HG03064 (cell line): ENCODE data around the gene NNT.
"Not testable (repeated sequence)": the region's sequence is repeated elsewhere in the genome, so short reads cannot be mapped to it uniquely, and the experiment has no call there.

Experiments used
- ATAC-seq: cut with Tn5 transposase; IDR thresholded peaks from one replicate; pipeline ENCODE4 v1.9.1; 2021; ENCODE audit warnings: low read depth; ENCODE audit not compliant: unreplicated experiment

The NNT gene

DNA sequence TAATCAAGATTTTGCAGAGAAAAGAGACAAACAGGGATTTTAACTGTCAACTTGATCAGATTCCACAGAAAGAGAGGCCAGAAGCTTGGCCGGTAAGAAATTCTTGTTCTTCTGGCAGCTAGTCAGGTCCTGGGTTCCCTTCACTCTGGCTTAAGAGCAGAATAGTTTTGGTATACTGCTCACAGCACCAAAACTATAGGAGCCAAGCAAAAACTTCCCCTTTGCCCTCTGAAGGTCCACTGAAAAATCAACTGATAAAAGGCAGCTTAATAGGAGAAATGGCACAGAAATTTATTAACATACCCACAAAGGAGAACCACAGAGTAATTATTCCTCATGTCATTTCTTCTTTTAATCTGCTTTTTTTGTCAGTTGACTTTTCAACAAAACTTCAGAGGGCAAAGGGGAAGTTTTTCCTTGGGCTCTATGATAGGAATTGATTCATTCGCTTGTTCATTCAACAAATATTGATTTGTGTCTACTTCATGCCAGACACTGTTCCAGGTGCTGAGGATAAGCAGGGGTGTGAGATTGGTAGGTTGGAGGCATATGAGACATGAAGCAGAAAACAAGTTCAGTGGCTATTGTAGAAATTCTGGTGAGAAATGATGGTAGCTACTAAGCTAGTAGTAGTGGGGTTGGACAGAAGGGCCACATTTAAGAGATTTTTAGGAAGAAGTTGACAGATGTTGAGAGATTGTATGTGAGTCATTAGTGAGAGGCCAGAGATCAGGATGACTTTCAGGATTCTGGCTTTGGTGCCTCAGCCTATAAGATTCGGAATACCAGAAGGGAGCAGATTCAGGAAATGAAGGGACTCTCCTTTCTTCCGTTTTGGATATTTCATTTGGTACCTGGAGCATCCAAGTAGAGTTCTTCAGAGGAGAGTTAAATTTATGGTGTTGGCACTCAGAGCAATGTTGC lies 20.6 kb upstream of the NNT start:
- ATAC-seq = no peak

DNA sequence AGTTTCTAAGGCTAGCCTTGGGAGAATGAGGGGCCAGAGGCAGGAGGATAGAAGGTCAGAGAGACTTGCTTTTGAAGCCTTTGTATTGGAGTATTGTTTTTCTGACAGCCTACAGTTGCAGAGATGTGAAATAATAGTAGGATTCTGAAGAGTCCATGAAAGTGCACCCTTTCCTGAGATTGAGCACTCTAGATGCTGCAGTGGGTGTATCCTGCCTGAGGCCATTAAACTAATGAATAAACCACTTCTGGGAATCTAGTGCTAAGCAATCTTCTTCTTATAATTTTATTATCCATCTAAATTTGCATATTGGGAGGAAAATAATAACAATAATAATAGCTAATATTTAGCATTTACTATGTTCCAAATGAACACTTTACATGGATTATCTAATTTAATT lies 19.3 kb upstream of the NNT start:
- ATAC-seq = no peak

DNA sequence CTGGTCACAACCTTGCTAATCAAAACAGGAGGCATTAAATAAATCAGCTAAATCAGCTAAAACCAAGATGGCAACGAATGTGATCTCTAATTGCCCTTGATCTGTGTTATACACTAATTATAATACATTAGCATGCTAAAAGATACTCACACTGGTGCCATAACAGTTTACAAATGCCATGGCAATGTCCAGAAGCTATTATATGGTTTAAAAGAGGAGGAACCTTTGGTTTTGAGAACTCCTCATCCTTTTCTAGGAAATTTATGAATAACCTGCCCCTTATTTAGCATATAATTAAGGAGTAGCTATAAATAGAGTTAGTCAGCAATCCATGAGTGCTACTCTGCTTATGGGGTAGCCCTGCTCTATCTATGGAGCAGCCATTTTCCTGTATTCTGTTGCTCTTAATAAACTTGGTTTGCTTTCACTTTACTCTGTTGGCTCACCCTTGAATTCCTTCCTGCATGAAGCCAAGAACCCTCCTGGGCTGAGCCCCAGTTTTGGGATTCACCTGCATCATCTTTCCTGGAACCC lies 18.7 kb upstream of the NNT start:
- no peak for ATAC-seq

DNA sequence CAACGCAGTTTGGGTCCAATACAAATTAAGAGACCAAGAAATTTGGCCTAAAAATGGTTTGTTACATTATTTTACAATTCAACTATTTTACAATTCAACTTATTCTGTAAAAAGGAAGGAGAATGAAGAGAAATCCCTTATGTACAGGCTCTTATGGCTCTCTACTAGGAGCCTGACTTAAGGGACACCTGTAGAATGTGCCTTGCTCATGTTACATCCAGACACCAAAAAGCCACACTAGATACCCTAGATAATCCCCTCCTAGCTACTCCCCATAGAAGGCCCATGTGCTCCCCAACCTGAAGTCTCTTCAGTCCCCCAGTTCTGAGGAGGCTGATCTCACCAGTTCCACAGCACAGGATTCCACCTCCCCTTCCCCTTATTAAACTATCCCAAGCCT lies 14.1 kb upstream of the NNT start:
- ATAC-seq = no peak

DNA sequence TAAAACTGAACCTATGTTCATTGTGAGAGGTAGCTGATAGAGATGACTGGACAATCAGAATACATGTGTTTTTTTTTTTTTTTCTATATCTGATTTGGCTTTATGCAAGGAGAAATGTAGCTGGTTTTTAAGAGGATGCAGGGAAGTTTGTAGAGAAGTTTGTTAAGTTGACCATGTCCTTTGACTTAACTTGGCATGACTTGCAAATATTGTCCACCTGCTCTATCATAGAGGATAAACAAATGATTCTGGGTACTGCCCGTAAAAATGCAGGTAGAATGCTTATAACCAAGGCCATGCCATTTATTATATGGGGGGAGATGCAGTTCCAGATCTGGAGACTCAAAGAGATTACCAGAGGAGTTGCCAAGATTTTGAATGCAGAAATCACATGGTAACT lies 13.7 kb upstream of the NNT start:
- ATAC-seq = no peak

DNA sequence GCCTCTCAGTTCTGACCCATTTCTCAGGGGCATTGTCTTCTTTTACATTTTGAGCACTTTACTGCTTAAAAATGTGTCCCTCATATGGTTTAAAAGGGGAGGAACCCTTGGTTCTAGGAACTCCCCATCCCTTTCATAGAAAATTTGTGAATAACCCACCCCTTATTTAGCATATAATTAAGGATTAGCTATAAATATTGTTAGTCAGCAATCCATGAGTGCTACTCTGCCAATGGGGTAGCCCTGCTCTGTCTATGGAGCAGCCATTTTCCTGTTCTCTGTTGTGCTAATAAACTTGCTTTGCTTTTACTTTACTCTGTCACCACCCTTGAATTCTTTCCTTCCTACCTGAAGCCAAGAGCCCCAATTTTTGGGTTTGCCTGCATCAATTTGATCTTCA lies 12.3 kb upstream of the NNT start:
- ATAC-seq = no peak

DNA sequence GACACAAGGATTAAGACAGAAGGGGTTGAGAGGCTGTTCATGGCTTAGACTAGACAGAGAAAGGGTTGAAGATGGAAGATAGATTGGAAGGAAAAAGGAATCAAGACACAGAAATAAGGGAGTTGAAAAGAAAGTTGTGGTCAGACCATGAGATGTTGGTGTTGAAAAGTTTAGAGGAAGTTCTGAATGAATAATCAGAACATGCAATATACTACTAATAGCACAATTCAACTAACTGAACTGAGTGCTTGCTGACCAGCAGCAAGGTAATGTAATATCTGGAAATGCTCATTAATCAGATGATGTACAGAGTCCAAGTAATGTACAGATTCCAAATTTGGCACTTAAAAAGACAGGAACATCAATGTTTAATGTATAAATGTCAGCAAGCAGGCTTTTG lies 10.6 kb upstream of the NNT start:
- no peak for ATAC-seq

DNA sequence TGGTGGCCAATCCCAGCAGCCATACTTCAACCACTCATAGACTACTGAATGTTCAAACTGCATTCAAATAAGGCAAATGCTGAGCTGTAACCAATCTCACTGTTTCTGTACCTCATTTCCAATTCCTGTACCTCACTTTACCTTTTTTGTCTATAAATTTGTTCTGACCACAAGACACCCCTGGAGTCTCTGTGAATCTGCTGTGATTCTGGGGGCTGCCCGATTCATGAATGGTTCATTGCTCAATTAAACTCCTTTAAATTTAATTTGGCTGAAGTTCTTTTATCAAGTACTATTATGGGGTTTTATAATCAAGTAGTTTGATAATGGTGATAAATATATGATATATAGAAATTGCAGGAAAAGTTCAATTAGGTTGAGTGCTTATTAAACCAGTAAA lies 4.1 kb upstream of the NNT start:
- ATAC-seq = not testable (repeated sequence)

DNA sequence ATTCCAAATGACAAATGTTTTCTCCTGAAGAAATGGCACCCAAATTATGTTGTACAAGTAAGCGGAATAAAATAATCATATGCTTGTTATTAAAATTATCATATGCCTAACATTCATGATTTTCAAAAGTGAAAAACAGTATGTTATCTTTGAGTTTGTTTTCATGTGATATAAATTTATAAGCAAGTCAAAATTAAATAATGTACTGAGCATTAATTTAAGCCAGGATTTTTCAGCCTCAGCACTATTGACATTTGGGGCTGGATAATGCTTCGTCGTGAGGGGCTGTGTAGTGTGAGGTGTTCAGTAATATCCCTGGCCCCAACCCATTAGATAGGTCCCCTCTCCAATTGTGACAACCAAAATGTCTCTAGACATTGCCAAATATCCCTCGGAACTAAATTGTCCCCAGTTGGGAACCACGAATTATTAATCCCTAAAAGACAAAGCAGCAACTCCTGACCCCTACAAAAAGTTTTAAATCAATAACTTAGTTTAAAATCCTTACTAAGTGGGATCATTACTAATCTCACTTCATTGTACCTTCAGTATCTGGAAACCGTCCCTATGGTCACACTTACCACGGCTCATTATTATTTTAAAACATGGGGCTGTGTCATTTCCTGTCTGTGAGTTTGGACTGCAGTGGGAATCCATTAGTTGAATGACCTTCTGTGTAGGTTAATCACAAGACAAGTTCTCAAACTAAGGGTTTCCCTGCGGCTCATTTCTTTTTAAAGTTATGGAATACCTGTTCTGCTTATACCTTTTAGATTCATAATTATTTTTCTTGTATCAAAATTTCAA lies 1.3 kb upstream of the NNT start:
- peak; percentile 35 for ATAC-seq

DNA sequence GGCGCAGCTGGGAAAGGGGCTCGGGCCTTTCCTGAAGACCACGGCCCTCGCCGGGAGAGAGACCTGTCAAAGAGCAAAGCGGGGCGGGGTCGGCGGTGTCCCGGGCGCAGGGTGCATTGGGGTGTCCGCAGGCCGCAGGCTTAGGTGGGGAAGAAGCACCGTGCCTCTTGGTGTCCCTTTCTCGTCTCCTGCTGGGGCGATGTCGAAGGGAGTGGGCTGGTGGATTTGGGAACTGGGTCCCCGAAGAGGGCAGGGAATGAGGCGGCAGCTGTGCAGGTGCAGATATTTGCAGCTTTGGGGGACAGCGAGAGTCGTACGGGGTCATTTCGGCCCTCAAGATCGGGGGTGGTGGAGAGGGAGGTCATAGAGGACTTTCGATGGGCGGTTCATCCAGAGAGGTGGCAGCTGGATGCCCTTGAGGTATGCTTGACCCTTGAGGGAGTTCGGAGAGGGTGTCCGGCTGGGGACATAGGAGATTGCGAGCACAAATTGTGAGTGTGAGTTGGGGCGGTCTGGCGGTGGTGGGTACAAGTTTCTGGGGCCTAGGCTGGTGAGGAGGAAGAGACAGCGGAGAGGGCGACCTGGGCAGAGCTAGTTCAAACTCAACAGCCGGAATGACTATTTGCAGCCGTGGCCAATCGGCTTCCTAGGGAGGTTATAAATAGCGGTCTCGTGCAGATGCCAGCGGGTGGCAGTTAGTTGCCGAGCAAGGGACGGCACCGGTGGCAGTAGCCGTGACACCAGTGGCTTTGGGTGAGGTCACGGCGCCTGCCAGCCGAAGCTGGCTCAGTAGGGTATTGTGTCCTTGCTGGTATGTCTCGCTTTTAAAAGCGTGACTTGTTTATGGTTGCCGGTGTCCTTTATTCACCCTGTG lies 601 bp downstream of the NNT start:
- peak; percentile 43 for ATAC-seq

DNA sequence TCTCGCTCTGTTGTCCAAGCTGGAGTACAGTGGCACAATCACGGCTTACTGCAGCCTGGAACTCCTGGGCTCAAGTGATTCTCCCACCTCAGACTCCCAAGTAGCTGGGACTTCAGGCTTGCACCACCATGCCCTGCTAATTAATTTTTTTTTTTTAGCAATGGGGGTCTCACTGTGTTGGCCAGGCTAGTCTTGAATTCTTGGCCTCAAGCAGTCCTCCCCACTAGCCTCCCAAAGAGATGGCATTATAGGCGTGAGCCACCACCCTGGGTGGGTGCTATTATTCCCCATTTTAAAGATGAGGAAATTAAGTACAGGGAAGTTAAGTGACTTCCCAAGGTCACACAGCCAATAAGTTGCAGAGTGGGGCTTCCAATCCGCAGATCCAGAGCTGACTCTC lies 1.7 kb downstream of the NNT start:
- no peak for ATAC-seq

DNA sequence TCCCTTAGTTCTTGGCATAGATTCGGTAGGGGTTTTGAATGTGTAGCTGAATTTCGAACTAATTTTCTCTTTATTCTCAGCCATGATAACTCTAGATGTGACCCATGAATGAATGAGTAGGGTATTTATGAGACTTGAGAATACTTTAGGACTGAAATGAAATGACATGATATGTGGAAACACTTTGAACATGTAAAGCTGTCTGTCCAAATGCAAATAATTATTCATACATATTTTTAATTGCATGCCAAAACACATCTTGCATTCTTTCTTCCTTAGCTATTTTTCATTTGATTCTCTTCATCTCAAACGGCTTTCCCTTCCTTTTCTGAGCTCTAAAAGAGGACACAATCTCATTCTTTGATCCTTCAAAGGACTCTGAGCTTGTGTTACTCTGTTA lies 3.4 kb downstream of the NNT start:
- no peak for ATAC-seq

DNA sequence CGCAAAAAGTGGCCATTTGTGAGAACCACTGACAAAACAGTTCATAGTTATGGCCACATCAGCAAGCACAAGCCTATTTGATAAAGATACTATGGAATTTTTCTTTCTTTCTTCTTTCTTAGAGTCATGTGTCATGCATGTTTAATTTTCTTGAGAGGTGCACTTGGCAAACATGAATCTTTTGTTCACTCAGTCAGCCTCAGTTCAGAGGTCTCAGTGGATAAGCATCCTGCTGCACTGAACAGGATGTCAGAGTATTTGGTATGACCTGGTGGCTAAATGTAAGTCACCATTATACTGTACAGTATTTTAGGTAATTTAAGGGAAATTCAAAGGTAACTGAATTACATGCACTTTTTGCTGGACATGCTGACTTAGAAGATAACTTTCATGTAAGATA lies 5.4 kb downstream of the NNT start:
- ATAC-seq = no peak

DNA sequence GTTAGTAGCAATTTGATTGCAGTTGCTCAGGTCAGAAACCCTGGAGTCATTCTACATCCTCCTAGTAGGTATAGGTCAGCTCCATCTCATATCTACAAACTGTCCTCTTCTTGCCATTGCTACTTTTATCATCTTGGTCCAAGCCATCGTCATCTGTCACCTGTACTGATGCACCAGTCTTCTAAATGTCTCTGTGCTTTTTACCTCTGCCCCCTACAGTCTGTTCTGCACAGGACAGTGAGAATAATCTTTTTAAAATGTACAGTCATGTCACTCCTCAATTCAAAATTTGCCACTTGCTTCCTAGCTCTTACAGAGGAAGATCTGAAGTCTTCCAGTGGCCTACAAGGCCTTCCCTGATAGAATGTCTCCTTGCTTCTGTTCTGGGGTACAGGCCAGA lies 6.8 kb downstream of the NNT start:
- peak; percentile 61 for ATAC-seq

DNA sequence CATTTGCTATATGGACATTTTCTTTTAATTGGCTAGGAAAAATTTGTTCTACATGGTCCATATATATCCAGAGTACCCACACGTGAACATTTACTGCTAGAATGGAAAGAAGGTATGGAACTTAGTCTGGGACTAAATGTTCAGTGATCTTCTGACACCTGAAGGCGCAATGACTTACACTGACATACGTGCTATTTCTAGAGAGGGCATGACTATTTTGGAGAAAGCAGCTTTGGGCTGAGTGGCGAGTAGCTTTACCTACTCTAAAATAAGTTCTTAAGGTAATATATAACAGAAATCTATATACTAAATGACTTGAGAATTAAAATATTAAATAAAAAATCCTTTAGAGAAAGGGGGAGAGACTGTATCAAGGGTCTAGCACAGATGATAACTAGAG lies 10.4 kb downstream of the NNT start:
- ATAC-seq = no peak

DNA sequence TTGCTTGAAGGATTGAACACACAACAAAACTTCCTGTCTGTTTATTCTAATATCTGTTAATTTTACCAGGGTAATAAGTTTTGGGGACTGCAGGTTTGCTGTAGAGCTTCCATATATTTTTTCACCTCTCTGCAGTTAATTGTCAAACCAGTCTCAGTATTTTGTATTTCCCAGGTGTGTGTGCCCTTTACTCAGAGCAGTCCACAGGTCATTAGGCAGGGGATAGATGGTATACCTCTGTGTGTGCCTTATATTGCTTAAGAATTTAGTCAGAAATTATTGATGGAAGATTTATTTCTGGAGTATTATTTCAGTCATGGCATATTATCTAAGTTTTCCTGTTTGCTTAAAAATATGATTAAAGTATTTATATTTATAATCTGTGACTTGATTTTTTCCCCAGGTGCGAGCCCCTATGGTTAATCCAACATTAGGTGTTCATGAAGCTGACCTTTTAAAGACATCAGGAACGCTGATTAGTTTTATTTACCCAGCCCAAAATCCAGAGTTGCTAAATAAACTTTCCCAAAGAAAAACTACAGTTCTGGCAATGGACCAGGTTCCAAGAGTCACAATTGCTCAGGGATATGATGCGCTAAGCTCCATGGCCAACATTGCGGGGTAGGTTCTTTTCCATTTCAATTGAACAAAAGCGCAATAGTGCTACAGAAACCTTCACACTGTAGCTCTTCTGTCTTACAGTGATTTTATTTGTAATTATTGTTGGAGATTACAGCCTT lies 12.6 kb downstream of the NNT start:
- ATAC-seq = no peak

DNA sequence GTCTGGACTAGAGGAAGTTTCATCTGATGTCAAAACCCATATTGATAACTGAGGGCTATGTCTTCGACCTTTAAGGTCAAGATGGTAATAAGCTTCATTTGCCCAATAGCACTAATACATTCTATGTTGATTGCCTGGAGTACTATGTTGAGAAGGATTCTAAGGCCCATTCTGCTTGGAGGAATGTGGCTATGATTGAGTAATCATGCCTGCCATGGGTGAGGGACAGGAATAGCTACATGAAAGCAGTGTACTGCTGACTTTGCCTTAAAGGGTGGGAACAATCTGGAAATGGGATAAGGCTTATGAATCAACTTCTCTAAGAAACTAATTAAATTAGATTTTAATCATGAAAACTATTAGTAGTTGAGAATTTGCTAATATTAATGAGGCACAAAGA lies 13.6 kb downstream of the NNT start:
- ATAC-seq = no peak

DNA sequence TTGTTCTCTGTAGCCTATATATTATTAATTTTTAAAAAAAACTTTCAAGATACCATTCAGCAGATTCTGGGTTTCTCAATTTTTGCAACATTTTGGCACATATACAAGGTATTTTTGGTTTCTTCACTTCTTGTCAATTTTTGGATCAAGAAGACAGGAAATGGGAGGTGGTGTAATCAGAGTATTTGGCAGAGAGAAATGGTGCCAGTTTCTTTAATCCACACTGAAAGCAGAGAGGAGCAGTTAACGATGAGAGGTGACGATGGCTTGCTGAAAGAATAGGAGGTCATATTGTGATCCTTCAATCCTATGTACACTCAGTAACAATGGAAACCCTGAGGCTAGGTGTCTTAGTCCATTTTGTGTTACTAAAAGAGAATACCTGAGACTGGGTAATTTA lies 16.4 kb downstream of the NNT start:
- ATAC-seq = no peak

DNA sequence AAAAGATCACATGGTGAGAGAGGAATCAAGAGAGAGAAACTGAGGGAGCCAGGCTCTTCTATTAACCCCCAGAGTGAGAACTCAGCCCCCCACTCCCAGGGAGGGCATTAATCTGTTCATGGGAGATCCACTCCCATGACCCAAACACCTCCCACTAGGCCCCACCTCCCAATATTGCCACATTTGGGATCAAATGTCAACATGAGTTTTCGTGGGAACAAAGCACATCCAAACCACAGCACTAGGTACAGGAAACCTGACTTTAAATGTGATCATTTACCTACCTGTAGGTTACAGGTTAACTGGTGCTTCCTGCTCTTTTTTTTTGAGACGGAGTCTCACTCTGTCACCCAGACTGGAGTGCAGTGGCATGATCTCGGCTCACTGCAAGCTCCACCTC lies 16.9 kb downstream of the NNT start:
- ATAC-seq = no peak

DNA sequence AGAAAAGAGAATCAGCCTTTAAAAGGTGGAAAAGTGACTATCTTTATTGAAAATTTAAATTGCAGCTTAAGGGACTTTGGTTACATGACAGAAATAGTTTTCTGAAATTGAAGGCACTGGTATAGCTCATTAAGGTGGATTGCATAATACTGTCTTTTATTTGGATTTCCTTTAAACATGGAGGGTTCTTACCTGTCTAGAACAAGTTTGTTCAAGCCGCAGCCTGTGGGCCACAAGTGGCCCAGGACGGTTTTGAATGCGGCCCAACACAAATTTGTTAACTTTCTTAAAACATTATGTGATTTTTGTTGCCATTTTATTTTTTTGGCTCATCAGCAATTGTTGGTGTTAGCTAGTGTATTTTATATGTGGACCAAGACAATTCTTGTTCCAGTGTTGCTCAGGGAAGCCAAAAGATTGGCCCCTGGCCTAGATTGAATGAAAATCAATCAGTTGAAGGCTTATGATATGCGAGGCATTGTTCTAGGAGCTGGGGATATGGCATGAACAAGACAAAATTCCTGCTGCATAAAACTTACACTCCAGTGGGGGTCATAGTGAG lies 18.0 kb downstream of the NNT start:
- no peak for ATAC-seq
